Inflammatory macrophage treated with lipopolysaccharide for 1 hour (primary cell): ENCODE measurements around the gene HELZ2.
A peak's percentile ranks its signal among the peaks of the same experiment; 100 is the strongest.
"Not testable (repeated sequence)": the region's sequence is repeated elsewhere in the genome, so short reads cannot be mapped to it uniquely, and the experiment has no call there.

Experiments used
- DNase-seq, 2 donors: peaks; one replicate each; pipeline ENCODE4 v3.0.0-alpha.2; 2020 to 2022

HELZ2 gene, protein sequence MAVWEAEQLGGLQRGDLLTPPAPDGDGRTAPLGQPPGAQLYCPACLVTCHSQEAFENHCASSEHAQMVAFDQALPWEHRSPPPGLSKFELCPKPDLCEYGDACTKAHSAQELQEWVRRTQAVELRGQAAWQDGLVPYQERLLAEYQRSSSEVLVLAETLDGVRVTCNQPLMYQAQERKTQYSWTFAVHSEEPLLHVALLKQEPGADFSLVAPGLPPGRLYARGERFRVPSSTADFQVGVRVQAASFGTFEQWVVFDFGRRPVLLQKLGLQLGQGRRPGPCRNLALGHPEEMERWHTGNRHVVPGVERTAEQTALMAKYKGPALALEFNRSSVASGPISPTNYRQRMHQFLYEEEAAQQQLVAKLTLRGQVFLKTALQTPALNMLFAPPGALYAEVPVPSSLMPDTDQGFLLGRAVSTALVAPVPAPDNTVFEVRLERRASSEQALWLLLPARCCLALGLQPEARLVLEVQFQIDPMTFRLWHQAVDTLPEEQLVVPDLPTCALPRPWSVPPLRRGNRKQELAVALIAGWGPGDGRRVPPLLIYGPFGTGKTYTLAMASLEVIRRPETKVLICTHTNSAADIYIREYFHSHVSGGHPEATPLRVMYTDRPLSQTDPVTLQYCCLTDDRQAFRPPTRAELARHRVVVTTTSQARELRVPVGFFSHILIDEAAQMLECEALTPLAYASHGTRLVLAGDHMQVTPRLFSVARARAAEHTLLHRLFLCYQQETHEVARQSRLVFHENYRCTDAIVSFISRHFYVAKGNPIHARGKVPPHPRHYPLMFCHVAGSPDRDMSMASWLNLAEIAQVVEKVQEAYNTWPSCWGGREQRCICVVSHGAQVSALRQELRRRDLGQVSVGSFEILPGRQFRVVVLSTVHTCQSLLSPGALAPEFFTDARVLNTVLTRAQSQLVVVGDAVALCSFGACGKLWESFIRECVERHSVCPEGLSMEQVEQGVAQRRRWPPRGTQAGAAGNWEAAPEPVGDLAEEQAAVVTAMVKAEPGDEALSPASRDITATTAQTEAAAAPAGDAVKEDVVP (N-terminal part only)

DNA sequence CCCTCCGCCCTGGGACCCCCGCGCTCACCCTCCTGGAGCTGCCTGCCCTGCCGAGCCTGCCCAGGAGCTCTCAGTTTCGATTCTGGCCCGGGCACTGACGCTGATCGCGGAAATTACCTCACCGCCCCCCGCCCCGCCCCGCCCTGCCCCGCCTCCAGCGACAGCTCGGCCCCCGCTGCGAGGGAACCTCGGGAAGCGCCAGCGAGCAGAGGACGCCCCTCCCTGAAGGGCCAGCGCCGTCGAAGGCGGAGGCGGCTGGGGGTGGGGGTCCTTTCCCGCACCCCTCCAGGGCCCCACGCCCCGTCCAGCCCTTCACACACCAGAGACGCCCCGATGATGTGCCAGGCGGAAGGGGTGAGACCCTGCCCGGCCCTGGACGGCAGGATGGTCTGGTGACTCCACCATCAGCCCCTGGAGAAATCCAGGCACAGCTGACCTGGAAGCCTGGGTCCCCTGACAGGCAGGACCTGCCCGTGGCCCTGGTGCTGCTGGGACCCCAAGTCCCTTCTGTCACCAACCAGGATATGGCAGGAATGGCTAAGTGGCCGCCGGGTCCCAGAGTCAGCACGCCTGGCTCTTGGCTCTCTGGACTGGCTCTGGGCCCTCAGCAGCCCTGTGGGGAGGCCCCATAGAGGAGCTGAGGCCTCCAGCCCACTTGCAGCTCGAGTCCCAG, at the start of gene HELZ2:
TSS of gene HELZ2 (minus strand) at position 84 of the 673 bp plus-strand sequence. CDS start 1,854 bp downstream, outside the sequence.
- DNase-seq: peak; percentile 62 to 87

DNA sequence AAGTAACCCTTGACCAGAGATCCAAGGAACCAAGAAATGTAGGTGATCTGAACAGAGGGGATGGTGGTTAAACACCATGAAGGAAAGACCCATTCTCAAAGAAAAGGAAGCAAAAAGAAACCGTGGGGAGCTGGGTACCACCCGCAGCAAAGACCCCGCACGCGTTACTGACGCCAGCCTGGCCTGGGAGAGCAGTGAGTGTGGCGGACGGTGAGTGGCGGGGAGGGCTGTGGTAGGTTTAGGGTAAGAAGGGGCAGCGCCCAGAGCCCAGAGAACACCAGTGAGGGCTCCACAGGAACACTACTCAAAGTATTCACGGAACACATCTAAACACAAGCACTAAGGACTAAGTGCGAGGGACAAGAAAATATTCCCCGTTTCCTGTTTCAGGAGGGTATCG, 48.7 kb upstream of the HELZ2 start:
- DNase-seq: no peak

DNA sequence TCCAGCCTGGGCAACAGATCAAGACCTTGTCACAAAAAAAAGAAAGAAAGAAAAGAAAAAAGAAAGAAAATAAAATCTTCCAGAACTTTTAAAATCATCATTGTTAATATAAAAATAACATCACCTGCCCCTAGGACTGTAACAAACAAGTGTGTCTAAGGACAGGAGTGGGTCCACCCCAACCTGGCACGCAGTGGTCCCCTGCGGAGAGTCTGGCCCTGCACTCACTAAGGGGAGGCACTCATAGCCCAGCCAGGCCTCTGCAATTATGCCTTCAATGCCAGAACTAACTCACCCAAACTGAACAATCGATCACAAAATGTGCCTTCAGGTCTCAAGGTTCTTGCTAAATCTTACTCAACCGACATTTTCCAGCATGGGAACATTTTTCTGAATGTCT, 48.1 kb upstream of the HELZ2 start:
- DNase-seq: no peak

DNA sequence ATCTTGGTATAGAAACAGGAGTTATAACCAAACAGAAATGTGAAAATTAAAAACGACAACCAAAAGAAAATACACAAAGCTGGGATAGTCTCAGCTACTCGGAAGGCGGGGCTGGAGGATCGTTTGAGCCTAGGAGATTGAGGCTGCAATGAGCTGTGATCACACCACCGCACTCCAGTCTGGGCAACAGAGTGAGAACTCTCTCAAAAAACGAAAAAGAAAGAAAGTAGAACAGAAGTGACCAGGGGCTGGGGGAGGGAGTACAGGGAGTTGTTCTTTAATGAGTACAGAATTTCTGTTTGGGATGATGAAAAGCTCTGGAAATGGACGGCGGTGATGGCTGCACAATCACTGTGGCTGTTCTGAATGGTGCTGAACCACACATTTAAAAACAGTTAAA, 47.0 kb upstream of the HELZ2 start:
- no peak for DNase-seq

DNA sequence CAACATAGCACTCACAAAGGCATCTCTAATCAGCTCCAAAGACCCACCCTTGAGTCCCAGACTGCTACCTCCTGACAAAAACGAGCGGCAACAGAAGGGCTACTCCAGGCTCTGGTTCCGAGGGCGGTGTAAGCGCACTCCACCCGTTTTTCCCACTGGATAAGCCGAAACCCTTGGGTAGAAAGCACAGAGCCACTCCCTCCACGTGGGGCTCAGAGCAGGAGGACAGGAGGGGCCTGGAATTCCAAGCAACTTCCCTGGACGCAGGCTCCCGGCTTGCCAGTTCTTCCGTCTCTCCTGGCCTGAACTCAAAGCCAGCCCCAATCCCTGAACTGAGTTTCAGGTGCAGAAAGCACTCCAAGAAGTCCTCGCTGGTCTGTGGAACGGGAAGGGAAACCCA, 45.5 kb upstream of the HELZ2 start:
- no peak for DNase-seq

DNA sequence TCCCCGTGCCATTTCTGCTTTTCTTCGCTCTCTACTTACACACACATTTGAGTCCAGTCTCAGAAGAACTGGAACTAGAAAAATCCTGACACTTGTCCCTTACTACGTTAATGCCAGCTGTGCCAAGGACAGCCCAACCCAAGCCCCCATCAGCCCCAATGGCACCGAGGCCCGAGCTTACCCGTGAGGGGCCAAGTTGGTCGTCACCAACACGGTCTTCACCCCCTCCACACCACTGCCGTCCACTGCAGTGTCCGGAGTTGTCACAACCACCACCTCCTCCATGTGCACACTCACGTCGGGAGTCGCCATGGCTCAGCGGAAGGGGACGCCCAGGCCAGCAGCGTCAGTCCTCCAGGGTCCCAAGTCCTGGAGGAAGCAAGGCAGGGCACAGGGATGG, 45.0 kb upstream of the HELZ2 start:
- DNase-seq: no peak

DNA sequence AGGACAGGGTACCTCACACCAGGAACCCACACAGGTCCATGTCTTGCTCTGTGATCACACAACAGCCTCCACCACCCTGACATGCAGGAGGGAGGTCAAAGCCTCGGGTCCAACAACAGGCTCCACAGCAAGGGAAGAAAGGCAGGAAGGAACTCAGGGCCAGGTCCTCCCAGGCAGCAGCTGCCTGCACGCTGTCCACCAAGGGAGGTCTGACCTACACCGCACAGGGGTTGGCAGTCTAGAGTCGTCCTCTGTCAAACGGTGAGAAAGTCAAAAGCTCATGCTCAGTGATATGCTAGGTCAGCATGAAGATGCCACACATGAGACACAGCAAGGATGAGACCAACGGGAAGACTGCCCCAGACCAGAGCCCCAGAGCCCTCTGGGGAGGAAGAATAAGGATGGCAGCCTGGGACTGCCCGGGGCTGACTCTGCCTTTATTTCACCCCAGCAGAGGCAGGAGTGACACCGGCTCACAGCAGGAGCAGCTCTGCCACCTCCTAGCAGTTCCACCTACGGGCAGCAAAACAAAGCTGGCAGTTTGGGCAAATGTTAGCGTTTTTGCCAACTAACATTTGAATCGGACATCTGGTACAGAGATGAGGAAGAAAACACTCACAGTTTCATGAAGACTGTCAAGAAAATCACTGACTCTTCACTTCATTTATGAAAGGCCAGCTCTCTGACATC, 44.4 kb upstream of the HELZ2 start:
- no peak for DNase-seq

DNA sequence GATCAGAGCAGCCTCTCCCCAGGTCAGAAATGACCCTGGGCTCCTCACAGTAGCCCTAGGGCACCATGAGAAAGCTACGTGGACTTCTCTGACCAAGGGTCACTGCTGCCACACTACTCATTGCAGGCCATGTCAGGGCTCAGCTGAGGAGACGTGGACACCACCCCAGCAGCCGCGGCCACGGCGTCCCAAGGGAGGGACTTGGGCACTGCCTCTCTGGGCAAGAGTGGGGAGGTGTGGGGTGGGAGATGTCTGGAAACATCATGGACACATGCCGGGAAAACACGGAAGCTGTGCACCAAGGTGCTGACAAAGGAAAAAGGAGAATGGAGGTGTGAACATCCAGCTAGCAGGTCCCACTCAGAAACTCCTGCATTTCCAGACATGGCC, 43.8 kb upstream of the HELZ2 start:
- DNase-seq: no peak

DNA sequence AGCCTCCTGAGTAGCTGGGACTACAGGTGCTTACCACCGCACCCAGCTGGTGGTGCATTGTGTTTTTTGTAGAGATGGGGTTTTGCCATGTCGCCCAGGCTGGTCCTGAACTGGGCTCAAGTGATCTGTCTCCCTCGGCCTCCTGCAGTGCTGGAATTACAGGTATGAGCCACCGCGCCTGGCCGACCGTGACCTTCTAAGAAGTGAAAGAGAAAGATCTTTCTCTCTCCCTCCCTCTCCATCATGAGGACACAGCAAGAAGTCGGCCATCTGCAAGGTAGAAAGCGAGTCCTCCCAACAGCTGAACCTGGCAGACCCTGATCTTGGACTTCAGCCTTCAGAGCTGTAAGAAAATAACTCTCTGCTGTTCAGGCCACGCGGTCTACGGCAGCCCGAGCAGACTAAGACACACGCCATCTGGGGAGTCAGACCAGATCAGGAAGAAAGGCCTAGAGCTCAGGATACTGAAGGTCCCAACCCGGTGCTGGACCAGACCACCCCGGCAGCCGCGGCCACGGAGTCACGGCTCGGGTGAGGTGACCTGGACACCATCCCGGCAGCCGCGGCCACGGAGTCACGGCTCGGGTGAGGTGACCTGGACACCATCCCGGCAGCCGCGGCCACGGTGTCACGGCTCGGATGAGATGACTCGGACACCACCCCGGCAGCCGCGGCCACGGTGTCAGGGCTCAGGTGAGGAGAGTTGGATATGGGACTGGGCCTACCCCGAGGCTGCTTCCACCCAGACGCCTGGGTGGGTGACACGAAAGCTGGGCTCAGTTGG, 43.2 kb upstream of the HELZ2 start:
- no peak for DNase-seq

DNA sequence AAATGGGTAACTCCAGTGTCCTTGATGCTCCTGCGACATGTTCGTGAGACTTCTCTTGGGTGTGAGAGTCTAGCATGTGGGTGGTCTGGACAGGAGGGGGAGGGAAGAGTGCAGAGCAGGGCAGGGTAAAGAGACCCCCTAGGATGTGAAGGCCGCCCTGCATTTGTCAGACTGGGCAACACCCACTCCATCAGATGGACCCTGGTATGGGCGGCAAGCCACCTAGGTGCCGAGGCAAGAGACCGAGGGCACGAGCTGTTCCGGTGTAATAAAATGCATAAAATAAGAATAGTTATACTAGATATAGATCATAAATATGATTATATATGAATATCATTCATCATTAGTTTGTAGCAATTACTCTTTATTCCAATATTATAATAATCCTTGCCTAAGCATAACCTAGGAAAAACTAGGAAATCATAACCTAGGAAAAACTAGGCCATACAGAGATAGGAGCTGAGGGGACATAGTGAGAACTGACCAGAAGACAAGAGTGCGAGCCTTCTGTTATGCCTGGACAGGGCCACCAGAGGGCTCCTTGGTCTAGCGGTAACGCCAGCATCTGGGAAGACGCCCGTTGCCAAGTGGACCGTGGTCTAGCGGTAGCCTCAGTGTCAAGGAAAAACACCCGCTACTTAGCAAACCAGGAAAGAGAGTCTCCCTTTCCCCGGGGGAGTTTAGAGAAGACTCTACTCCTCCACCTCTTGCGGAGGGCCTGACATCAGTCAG, 40.0 kb upstream of the HELZ2 start:
- DNase-seq: not testable (repeated sequence)

DNA sequence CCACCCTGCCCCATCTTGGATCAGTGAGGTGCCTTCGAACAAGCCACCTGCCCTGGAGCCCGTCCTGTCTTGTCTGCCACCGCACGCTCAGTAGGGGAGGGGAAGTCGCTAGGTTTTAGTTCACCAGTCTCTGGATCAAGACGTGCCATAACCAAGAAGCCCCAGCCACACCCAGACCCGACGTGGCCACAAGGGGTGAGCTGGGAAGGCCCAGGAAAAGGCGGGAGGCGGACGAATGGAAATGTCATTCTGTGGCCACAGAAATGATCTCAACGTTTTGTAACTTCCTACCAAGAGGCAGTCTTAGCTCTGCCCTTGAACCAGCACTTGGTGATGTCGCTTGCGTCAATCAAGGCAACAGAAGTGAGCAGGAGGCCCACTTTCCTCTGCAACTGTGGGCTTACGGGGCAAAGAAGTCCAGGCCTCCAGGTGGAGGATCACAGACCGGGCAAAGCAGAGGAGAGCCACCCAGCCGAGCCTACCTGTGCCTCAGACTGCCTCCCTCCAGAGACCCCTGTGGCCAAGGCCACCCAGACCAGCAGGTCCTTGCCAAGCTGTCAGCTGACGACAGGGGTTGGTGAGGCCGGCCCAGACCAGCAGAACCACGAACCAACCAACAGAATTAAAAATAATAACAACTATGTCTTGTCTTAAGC, 38.4 kb upstream of the HELZ2 start:
- DNase-seq: peak; percentile 95

DNA sequence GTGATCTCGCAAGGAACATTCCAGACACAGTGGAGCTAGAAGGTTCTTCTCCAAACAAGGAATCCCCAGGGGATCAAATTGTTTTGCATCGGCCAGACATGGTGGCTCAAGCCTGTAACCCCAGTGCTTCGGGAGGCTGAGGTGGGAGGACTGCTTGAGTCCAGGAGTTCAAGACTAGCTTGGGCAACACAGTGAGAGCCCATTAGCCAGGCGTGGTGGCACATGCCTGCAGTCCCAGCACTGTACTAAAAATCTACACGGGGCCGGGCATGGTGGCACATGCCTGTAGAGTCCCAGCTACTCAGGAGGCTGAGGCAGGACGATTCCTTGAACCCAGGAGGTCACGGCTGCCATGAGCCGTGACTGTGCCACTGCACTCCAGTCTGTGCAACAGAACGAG, 37.6 kb upstream of the HELZ2 start:
- no peak for DNase-seq

DNA sequence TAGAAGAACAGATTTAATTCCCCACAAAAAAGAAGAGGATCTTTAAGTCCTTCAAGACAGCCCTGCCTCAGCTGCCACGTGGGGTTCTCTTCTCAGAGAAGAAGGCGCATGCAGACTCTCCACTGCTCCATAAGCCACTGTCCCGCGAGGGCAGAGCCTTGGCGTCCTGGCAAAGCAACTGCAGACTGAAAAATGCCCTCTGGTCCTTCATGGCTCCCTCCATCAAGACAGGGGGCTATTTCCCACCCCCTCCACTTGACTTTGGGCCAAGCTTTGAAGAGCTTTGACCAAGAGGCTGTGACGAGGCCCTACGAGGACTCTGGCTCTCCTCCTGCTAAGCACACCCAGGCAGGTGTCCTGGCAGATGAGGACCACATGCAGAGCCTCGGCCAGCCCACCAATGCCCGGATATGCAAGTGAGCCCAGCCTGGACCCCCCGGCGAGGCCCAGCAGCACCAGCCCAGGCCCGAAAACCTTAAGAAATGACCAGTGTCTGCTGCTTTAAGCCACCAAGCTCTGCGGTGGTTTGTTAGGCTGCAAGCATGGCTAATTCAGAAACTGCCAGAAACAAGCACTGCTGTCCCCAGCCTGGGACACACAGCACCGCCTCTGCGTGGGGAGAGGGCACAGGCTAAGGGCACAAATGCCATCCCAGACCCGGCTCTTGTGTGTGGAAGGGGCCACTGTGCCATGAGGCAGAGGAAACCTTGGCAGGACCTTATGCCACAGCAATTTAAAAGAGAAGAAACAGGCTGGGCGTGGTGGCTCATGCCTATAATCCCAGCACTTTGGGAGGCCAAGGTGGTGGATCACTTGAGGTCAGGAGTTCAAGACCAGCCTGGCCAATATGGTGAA, 36.8 kb upstream of the HELZ2 start:
- no peak for DNase-seq

DNA sequence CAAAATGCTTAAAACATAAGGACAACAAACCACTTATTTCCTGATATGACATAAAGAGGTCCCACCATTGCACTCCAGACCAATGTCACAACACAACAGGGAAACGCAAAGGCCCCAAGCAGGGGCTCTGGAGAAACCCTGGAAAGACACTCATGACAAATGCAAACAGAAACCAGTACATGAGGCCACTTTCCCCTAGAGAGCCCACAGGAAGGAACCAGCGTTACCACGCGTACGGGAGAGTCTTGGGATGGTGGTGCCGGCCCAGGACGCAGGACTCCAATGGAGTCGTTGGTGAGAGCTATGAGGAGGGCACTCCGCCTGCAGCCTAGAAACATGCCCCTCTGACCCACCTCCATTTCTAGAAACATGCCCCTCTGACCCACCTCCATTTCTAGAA, 32.6 kb upstream of the HELZ2 start:
- peak; percentile 39 to 50 for DNase-seq

DNA sequence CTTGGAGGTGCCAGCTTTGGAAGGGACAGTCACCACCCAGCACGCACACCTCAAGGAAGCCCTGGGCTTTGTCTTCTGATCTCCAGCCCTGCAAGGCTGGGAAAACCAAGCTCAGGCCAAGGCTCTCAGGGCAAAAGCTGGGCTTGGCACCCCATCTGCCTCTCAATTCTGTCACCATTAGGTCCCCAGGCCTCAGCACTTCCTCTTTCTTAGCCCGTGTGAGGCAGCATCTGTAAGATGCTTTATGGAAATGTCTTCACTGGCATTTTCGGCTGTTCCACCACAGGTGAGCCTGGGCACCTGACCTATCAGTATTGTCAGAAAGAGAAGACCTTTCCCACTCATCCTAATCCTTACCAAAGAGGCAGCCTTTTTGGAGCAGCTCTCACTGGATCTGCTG, 28.3 kb upstream of the HELZ2 start:
- no peak for DNase-seq

DNA sequence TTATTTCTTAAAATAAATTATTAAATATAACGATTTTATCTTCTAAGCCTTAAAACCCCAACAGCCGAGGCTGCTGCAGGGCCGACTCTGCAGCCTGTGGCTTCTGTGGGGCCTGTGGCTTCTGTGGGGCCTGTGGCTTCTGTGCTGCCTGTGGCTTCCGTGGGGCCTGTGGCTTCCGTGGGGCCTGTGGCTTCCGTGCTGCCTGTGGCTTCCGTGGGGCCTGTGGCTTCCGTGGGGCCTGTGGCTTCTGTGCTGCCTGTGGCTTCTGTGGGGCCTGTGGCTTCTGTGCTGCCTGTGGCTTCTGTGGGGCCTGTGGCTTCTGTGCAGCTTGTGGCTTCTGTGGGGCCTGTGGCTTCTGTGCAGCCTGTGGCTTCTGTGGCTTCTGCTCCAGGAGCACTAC, 27.6 kb upstream of the HELZ2 start:
- not testable (repeated sequence) for DNase-seq

DNA sequence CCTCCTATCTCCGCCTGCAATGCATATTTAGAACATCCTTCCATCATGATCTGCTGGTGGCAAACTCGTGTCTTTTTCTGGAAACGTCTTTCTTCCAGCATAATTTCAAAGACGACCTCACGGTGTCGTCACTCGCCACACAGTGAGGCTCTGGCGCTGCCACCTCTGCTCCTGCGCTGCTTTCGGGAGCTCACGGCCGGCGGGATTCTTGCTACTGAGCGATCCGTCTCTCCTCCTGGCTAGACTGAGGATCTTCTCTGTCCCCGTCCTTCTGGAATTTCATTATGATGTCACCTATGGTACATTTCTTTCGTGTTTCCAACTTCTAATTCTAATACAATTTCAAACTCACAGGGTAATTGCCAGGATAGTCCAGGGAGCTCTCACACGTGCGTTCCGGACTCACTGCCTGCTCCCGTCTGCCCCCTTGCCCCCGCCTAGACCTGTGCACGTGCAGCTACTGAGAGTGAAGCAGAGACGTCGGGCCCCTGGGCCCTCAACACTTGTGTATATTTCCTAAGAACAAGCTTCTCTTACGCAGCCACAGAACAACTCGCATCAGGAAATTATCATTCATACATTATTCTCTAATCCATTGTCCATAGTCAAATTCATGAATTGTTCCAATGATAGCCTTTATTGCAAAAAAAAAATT, 25.5 kb upstream of the HELZ2 start:
- no peak for DNase-seq

DNA sequence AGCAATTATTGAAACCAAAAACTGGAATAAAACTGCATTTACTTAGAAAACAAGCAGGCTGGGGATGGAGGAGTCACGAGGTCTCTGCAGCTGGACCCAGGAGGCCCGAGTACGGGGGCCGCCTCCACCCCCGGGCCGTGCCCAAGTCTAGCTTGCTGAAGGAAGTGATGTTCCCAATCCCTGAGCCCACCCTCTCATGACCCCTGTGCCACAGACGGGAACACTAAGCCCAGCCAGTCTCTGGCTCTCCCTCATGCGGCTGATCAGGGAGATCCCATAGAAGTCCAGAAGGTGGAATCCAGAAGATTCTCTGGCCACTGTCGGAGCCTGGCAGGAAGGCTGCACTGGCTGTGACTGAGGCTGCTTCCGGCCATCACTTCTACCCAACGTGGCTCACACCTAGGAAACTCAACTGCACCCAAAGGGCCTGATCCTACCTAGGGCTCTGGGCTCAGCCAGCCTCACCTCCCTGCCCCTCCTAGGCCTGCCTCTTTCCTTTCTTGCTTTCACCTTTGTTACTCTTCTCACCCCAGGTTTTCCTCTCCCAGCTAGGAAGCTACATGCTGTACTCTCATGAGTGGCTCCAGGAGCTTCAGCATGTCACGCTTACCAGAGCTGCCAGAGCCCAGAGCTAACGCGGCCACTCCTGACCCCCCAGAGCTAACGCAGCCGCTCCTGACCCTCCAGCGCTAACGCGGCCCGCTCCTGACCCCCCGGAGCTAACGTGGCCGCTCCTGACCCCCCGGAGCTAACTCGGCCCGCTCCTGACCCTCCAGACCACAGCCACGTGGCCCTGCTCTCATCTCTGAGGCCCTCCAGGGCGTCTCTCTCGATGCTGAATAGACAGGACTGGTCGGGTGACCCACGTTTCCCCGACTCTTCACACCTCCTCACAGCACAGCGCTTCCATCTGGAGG, 24.7 kb upstream of the HELZ2 start:
- DNase-seq: no peak
